Measurements from ENCODE around the gene TMEM184B. TPM values are rescaled to one million over a fixed set of nuclear protein-coding genes. Genes with fewer than 3 reads are reported as not detected.

The TMEM184B gene
- polyA plus RNA-seq, 1 experiment, result 75.5 TPM

DNA sequence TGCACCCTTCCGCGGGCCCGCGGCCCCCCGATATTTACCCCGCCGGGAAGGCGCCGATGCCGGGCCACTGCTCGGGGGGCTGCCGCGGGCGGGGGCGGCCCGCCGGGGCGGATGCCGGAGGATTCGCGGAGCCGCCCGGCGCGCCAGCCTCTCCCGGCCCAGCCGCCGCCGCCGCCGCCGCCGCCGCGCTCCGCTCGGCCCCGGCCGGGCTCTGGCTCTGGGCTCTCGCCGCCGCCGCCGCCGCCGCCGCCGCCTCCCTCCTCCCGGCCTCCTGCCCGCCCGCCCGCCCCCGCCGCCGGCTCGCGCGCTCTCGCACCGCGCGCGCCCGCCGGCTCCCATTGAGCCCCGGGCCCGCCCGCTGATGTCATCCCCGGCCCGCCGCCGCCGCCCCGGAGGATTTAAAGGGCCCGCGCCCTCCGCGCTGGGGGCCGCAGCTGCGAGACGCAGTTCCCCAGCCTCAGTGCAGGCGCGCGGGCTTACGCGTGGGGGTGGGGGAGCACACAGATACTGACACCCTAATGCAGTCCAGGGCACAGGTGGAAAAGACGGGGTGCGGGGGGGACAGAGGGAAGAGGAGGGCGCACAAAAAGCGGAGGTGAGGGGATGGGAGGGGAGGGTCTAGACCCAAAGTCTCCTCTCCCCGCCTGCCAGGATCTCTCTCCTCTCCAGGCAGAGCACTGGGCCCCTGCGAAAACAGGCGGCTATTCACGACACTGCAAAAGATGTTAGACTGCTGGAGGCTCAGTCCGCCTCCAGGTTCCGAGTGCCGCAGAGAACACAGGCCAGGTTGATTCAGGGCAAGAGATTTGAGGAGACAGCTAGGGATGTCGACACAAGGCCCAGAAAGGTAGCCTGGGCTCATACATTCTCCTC lies 44.5 kb upstream of the TMEM184B start, which contains the start of gene CSNK1E:
TSS of gene CSNK1E (minus strand) at position 312 of the 873 bp plus-strand sequence. CDS start 3,276 bp downstream, outside the sequence.
- Histone ChIP-seq H3K36me3 (ENCODE audit: control insufficient read depth, insufficient read depth, low read length) (peaks cover 5% of the 10 kb centered on the region), H3K4me3 (ENCODE audit: low read depth, low read length) (peak within 1 kb of the TSS; percentile 84), H3K27me3 (ENCODE audit: control insufficient read depth, insufficient read depth, low read length) (no peaks in the 10 kb centered on the region)
- ChIA-PET CTCF (interaction anchor here (1.2 to 1.9 kb wide), 3 partner anchors 15 to 203 kb away, joined by 4 to 5 read pairs (median 4); no protein-coding TSS in a partner anchor), POLR2A (interaction anchor here (0.7 kb wide), 1 partner anchor 8 kb away, joined by 3 read pairs; no protein-coding TSS in a partner anchor)
- DNase-seq (ENCODE audit: low read depth), result no peak
- TF ChIP-seq, protein P1, sequence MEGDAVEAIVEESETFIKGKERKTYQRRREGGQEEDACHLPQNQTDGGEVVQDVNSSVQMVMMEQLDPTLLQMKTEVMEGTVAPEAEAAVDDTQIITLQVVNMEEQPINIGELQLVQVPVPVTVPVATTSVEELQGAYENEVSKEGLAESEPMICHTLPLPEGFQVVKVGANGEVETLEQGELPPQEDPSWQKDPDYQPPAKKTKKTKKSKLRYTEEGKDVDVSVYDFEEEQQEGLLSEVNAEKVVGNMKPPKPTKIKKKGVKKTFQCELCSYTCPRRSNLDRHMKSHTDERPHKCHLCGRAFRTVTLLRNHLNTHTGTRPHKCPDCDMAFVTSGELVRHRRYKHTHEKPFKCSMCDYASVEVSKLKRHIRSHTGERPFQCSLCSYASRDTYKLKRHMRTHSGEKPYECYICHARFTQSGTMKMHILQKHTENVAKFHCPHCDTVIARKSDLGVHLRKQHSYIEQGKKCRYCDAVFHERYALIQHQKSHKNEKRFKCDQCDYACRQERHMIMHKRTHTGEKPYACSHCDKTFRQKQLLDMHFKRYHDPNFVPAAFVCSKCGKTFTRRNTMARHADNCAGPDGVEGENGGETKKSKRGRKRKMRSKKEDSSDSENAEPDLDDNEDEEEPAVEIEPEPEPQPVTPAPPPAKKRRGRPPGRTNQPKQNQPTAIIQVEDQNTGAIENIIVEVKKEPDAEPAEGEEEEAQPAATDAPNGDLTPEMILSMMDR (IDR thresholded peaks at IDR 0.05; ENCODE audit: insufficient read depth, low read depth, low read length), result no peak

DNA sequence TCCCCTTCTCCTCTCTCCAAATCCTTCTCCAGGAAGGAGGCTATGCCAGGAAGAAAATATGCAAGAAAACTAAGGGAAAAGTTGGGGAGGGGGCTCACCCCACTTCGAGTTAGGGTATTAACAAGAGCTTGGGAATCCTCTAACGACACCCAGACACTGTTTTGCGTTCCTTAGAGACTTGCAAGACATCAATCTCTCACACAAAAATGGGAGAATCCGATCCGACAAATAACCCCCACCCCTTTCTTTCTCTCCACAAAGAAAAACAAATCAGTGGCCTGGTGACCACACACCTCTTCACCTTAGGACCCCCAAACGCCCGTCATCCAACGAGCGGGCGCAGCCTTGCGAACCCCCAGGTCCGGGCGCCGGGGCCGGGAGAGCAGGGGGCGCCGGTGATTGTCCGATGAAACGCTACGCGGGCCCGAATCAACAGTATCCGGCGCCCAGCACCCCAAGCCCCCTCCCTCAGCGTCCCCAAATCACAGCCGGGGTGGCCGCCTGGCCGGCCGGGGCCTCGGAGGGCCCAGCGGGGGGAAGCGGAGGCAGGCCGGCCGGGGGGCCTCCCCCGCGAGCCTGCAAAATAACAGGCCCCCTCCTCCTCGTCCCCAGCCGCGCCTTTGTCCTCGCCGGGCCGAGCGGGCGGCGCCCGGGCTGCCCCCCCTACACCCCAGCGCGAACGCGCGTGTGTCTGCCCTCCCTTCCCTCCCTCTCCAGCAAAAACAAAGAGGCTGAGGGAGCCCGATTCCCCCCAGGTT lies 43.7 kb upstream of the TMEM184B start:
- Histone ChIP-seq H3K27me3 (ENCODE audit: control insufficient read depth, insufficient read depth, low read length) (no peaks in the 10 kb centered on the region), H3K4me3 (ENCODE audit: low read depth, low read length) (peak overlapping the region; percentile 84), H3K36me3 (ENCODE audit: control insufficient read depth, insufficient read depth, low read length) (peaks cover 5% of the 10 kb centered on the region)
- ChIA-PET POLR2A (no interaction called here), CTCF (interaction anchor here (1.9 kb wide), 1 partner anchor 16 kb away, joined by 5 read pairs; no protein-coding TSS in a partner anchor)
- TF ChIP-seq, protein P1 (IDR thresholded peaks at IDR 0.05; ENCODE audit: insufficient read depth, low read depth, low read length), result no peak
- DNase-seq (ENCODE audit: low read depth), result no peak

GRCh38 chr22:38315823-38316363 lies 43.1 kb upstream of the TMEM184B start:
- H3K27me3 ChIP-seq (ENCODE audit: control insufficient read depth, insufficient read depth, low read length), result no peaks in the 10 kb centered on the region
- H3K36me3 ChIP-seq (ENCODE audit: control insufficient read depth, insufficient read depth, low read length), result peaks cover 11% of the 10 kb centered on the region
- TF ChIP-seq, protein P1 (IDR thresholded peaks at IDR 0.05; ENCODE audit: insufficient read depth, low read depth, low read length), result no peak
- no peak for DNase-seq (ENCODE audit: low read depth)
- CTCF ChIA-PET, result interaction anchor here (0.8 kb wide), 1 partner anchor 247 kb away, joined by 3 read pairs; no protein-coding TSS in a partner anchor
- POLR2A ChIA-PET, result interaction anchor here (0.6 kb wide), 1 partner anchor 31 kb away, joined by 13 read pairs; no protein-coding TSS in a partner anchor
- peak overlapping the region; percentile 84 for H3K4me3 ChIP-seq (ENCODE audit: low read depth, low read length)

DNA sequence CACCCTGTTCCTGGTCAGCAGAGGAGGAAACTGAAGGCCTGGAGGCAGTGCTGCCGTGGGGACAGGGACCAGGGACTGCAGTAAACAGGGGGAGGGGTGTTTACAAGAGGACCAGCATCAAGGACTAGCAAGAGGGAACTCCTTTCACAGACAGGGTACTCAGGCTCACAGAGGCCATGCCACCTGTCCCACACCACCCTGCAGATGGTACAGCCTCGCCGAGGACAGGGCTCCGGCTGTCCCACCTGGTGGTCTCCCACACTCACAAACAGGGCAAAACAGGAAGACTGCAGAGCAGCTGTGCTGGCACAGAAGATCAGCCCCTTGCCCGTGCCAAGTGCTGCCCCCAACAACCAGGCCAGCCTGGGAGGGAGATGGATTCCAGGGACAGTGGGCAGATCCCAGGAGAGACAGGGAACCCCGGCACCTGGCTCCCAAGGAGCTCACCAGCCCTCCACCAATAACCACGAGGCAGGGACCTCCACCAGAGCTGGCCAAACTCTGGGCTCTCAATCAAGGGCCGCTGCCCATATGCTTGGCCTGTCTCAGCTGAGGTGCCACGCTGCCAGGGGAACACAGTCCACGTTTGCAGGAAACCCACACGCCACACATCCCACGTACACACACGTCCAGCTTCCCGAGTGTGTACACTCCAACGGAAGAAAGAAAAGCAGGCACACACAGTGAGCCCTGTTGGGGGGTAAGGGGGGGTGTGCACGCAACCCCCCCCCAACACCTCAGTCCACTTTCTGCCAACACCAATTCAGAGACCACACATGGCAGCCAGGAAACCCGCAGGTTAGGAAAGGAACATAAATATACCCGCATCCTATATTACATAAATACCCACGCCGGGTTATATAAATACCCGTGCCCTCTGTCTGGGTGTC lies 42.4 kb upstream of the TMEM184B start:
- DNase-seq (ENCODE audit: low read depth), result no peak
- TF ChIP-seq, protein P1 (IDR thresholded peaks at IDR 0.05; ENCODE audit: insufficient read depth, low read depth, low read length), result no peak
- ChIA-PET POLR2A (interaction anchor here (0.6 kb wide), 1 partner anchor 31 kb away, joined by 13 read pairs; no protein-coding TSS in a partner anchor), CTCF (interaction anchor here (0.7 to 2.0 kb wide), 3 partner anchors 53 to 246 kb away, joined by 3 to 9 read pairs (median 3); no protein-coding TSS in a partner anchor)
- Histone ChIP-seq H3K4me3 (ENCODE audit: low read depth, low read length) (peak overlapping the region; percentile 84), H3K36me3 (ENCODE audit: control insufficient read depth, insufficient read depth, low read length) (peaks cover 17% of the 10 kb centered on the region), H3K27me3 (ENCODE audit: control insufficient read depth, insufficient read depth, low read length) (no peaks in the 10 kb centered on the region)
